Loucy (cell line): ENCODE results near the gene FBXL14.

ENCODE experiments used
- H2AFZ ChIP-seq: fragments of 200-600 bp; sonication (generic); 2 replicates; pipeline ENCODE4 v1.6.0; 2016; ENCODE audit warnings: antibody characterized with exemption, mild to moderate bottlenecking, low read length, moderate library complexity
- H3F3A ChIP-seq: fragments of 200-600 bp; 2 replicates; pipeline ENCODE4 v1.6.0; 2016; ENCODE audit warnings: antibody characterized with exemption, low read depth, mild to moderate bottlenecking
- H3K27me3 ChIP-seq: fragments of 200-600 bp; sonication (generic); 2 replicates; pipeline ENCODE4 v1.6.1; 2014; ENCODE audit warnings: low read length, mild to moderate bottlenecking; ENCODE audit not compliant: insufficient read depth, poor library complexity, severe bottlenecking
- H3K36me3 ChIP-seq: fragments of 200-600 bp; sonication (generic); 2 replicates; pipeline ENCODE4 v1.6.1; 2016; ENCODE audit warnings: low read length; ENCODE audit not compliant: insufficient read depth
- H3K4me1 ChIP-seq: fragments of 200-600 bp; sonication (generic); 2 replicates; pipeline ENCODE4 v1.5.1; 2014; ENCODE audit warnings: low read length, mild to moderate bottlenecking; ENCODE audit not compliant: insufficient read depth, poor library complexity, severe bottlenecking
- H3K4me2 ChIP-seq: fragments of 200-600 bp; sonication (generic); 2 replicates; pipeline ENCODE4 v1.6.0; 2014; ENCODE audit warnings: antibody characterized with exemption, low read length, low read depth, mild to moderate bottlenecking; ENCODE audit not compliant: poor library complexity, severe bottlenecking
- H3K4me3 ChIP-seq: fragments of 200-600 bp; sonication (generic); 2 replicates; pipeline ENCODE4 v1.5.1; 2014; ENCODE audit warnings: low read length, mild to moderate bottlenecking, mixed read lengths; ENCODE audit not compliant: poor library complexity, severe bottlenecking
- H3K79me2 ChIP-seq: fragments of 200-600 bp; sonication (generic); 2 replicates; pipeline ENCODE4 v1.6.1; 2014; ENCODE audit warnings: low read length; ENCODE audit not compliant: insufficient read depth
- H3K9ac ChIP-seq: fragments of 200-600 bp; sonication (generic); 2 replicates; pipeline ENCODE4 v1.6.0; 2014; ENCODE audit warnings: mild to moderate bottlenecking, low read depth, low read length, moderate library complexity; ENCODE audit not compliant: poor library complexity, severe bottlenecking
- H3K9me2 ChIP-seq: fragments of 200-600 bp; sonication (generic); replicated peaks from 2 replicates; pipeline ENCODE4 v1.6.1; 2016; ENCODE audit warnings: low read depth, low read length, mixed read lengths
- H3K9me3 ChIP-seq: fragments of 200-600 bp; sonication (generic); 2 replicates; pipeline ENCODE4 v1.6.1; 2014; ENCODE audit warnings: mild to moderate bottlenecking, antibody characterized with exemption, low read length, low read depth; ENCODE audit not compliant: insufficient read depth
- H4K20me1 ChIP-seq: fragments of 200-600 bp; sonication (generic); 2 replicates; pipeline ENCODE4 v1.6.0; 2014; ENCODE audit warnings: antibody characterized with exemption, low read length, mild to moderate bottlenecking; ENCODE audit not compliant: insufficient read depth, poor library complexity, severe bottlenecking
- CTCF ChIP-seq: fragments of 200-600 bp; sonication (generic); conservative IDR thresholded peaks from 2 replicates; pipeline ENCODE4 v1.5.1; 2014; ENCODE audit warnings: mild to moderate bottlenecking, antibody characterized with exemption, low read length
- EZH2phosphoT487 ChIP-seq: fragments of 200-600 bp; IDR thresholded peaks from 2 replicates; pipeline ENCODE4 v1.6.1; 2018; ENCODE audit warnings: antibody characterized with exemption, mild to moderate bottlenecking, moderate library complexity, borderline replicate concordance

Gene FBXL14

GRCh38 chr12:1638203-1638602 is 43.8 kb upstream of the FBXL14 start:
- H3K9me3 ChIP-seq, result no peaks in the 10 kb centered on the region
- no peak overlapping the region for H2AFZ ChIP-seq
- H3K79me2 ChIP-seq, result no peaks in the 10 kb centered on the region
- no peak overlapping the region for H3K9ac ChIP-seq
- H3K4me2 ChIP-seq, result no peak overlapping the region
- no peaks in the 10 kb centered on the region for H3K36me3 ChIP-seq
- H3K9me2 ChIP-seq, result no peaks in the 10 kb centered on the region
- no peaks in the 10 kb centered on the region for H4K20me1 ChIP-seq
- no peaks in the 10 kb centered on the region for H3K27me3 ChIP-seq
- H3F3A ChIP-seq, result no peaks in the 10 kb centered on the region
- H3K4me1 ChIP-seq, result no peaks in the 10 kb centered on the region
- no peak for TF ChIP-seq CTCF
- TF ChIP-seq EZH2phosphoT487, result no peak
- H3K4me3 ChIP-seq, result no peak overlapping the region

- no peak overlapping the region for H3K4me2 ChIP-seq
- H3K4me1 ChIP-seq, result peaks cover 4% of the 10 kb centered on the region
- no peak for TF ChIP-seq CTCF
- TF ChIP-seq EZH2phosphoT487, result no peak
- H3K9me3 ChIP-seq, result no peaks in the 10 kb centered on the region
- no peaks in the 10 kb centered on the region for H3K9me2 ChIP-seq
- H3F3A ChIP-seq, result no peaks in the 10 kb centered on the region
- no peaks in the 10 kb centered on the region for H4K20me1 ChIP-seq
- no peak overlapping the region for H3K4me3 ChIP-seq
- no peaks in the 10 kb centered on the region for H3K79me2 ChIP-seq
- H3K27me3 ChIP-seq, result peaks cover under 1% of the 10 kb centered on the region
- H2AFZ ChIP-seq, result peak overlapping the region; percentile 17; the same call in 1 of the 2 replicates
- H3K9ac ChIP-seq, result no peak overlapping the region
- no peaks in the 10 kb centered on the region for H3K36me3 ChIP-seq
Measured at GRCh38 chr12:1635301-1636095, 41.1 kb upstream of the FBXL14 start.

GRCh38 chr12:1634590-1635191 is 40.3 kb upstream of the FBXL14 start:
- H4K20me1 ChIP-seq, result no peaks in the 10 kb centered on the region
- no peaks in the 10 kb centered on the region for H3K36me3 ChIP-seq

More at GRCh38 chr12:1634590-1635191, 40.3 kb upstream of the FBXL14 start:
- Histone ChIP-seq H2AFZ (peak overlapping the region; percentile 17), H3K9me2 (no peaks in the 10 kb centered on the region), H3F3A (no peaks in the 10 kb centered on the region), H3K9me3 (no peaks in the 10 kb centered on the region), H3K27me3 (peaks cover 4% of the 10 kb centered on the region), H3K4me1 (peaks cover 12% of the 10 kb centered on the region), H3K9ac (no peak overlapping the region), H3K4me3 (no peak overlapping the region), H3K79me2 (no peaks in the 10 kb centered on the region), H3K4me2 (no peak overlapping the region)
- TF ChIP-seq EZH2phosphoT487 (no peak), CTCF (peak; percentile 91)
